Keratinocyte (primary cell): ENCODE measurements around the gene NF2. TPM values are rescaled to one million over a fixed set of nuclear protein-coding genes. Genes with fewer than 3 reads are reported as not detected.

Experiments
- DNase-seq: peaks from one replicate; pipeline ENCODE4 v3.0.0-alpha.2; 2011; ENCODE audit warnings: low read depth, missing footprints, low spot score
- FAIRE-seq: peaks from 2 replicates; lab custom pipeline; 2011; peaks lifted over from hg19 to GRCh38; lab: Jason Lieb, UNC
- H2AFZ ChIP-seq: 2 replicates; pipeline ENCODE4 v1.6.0; 2012; ENCODE audit warnings: low read length, control low read depth, inconsistent platforms; ENCODE audit not compliant: control insufficient read depth
- H3K27ac ChIP-seq: 2 replicates; pipeline ENCODE4 v1.5.1; 2011; ENCODE audit warnings: low read length; ENCODE audit not compliant: control insufficient read depth, insufficient read depth
- H3K27me3 ChIP-seq: 3 replicates; pipeline ENCODE4 v1.6.0; 2011; ENCODE audit warnings: low read length; ENCODE audit not compliant: control insufficient read depth, insufficient read depth; ENCODE audit errors: extremely low read depth
- H3K36me3 ChIP-seq, 2 experiments: 2 replicates in 1 of 2; 3 replicates in 1 of 2; pipeline ENCODE4 v1.5.1; 2011; ENCODE audit warnings: low read length in 2 of 2, mild to moderate bottlenecking in 1 of 2; ENCODE audit not compliant: control insufficient read depth in 2 of 2, insufficient read depth in 2 of 2; ENCODE audit errors: extremely low read depth in 1 of 2
- H3K4me1 ChIP-seq: 3 replicates; pipeline ENCODE4 v1.5.1; 2011; ENCODE audit warnings: low read length; ENCODE audit not compliant: control insufficient read depth, insufficient read depth; ENCODE audit errors: extremely low read depth
- H3K4me2 ChIP-seq: 3 replicates; pipeline ENCODE4 v1.6.0; 2011; ENCODE audit warnings: low read depth, low read length; ENCODE audit not compliant: control insufficient read depth, insufficient read depth; ENCODE audit errors: extremely low read depth
- H3K4me3 ChIP-seq, 3 experiments: fragments of 200-600 bp in 1 of 3; sonication (generic) in 1 of 3; 2 replicates in 2 of 3; 3 replicates in 1 of 3; pipeline ENCODE4 v1.5.1; 2011 to 2016; ENCODE audit warnings: low read length in 3 of 3, mild to moderate bottlenecking in 3 of 3, control low read depth in 2 of 3, inconsistent platforms in 1 of 3, low read depth in 1 of 3, mixed read lengths in 1 of 3, mixed run types in 1 of 3, moderate library complexity in 1 of 3; ENCODE audit not compliant: control insufficient read depth in 2 of 3, insufficient read depth in 2 of 3; ENCODE audit errors: extremely low read depth in 1 of 3
- H3K79me2 ChIP-seq: 2 replicates; pipeline ENCODE4 v1.6.0; 2012; ENCODE audit warnings: low read length; ENCODE audit not compliant: control insufficient read depth, insufficient read depth
- H3K9ac ChIP-seq: 3 replicates; pipeline ENCODE4 v1.6.0; 2011; ENCODE audit warnings: low read length; ENCODE audit not compliant: control insufficient read depth, insufficient read depth; ENCODE audit errors: extremely low read depth
- H3K9me1 ChIP-seq: 3 replicates; pipeline ENCODE4 v1.6.0; 2011; ENCODE audit warnings: low read length; ENCODE audit not compliant: control insufficient read depth, insufficient read depth; ENCODE audit errors: extremely low read depth
- H3K9me3 ChIP-seq: 2 replicates; pipeline ENCODE4 v1.5.1; 2012; ENCODE audit warnings: low read depth, low read length; ENCODE audit not compliant: control insufficient read depth
- H4K20me1 ChIP-seq: 3 replicates; pipeline ENCODE4 v1.6.0; 2011; ENCODE audit warnings: low read length; ENCODE audit not compliant: control insufficient read depth, insufficient read depth; ENCODE audit errors: extremely low read depth
- EZH2 ChIP-seq: IDR thresholded peaks from one replicate; pipeline ENCODE4 v1.6.1; 2012; ENCODE audit warnings: inconsistent platforms, mild to moderate bottlenecking, low read length, moderate library complexity
- dilution Hi-C: fragments of 300-500 bp; cut with MboI; formaldehyde crosslinking; loops from one replicate; pipeline ENCODE4 v1.7.0; 2020; ENCODE audit warnings: low sequenced_read_pairs; ENCODE audit not compliant: extremely low pct_ligation_motif_present
- polyA plus RNA-seq, 5 experiments: library from polyadenylated mRNA; depleted of rRNA in 3 of 5; stranded (reverse) in 3 of 5; stranded (forward) in 1 of 5; unstranded in 1 of 5; fragments of >200 nt; gene quantifications; 1 replicate in 1 of 5; 2 replicates in 3 of 5; 3 replicates in 1 of 5; pipeline versions ENCODE4 v1.2.1 to v1.2.3, GENCODE V29; 2011 to 2012; ENCODE audit warnings: missing spikeins in 2 of 5, low read depth in 1 of 5, low replicate concordance in 1 of 5
- TF ChIP-seq, protein P1 (sequence below), 3 experiments: IDR thresholded peaks in 1 of 3; conservative IDR thresholded peaks in 1 of 3; optimal IDR thresholded peaks in 1 of 3; 2 replicates in 2 of 3; 3 replicates in 1 of 3; pipeline versions ENCODE3 to v1.5.1; 2011; ENCODE audit warnings: low read length in 3 of 3, mild to moderate bottlenecking in 3 of 3, moderate library complexity in 2 of 3, control low read depth in 1 of 3, inconsistent platforms in 1 of 3; ENCODE audit not compliant: insufficient read depth in 2 of 3; ENCODE audit errors: extremely low read depth in 1 of 3

NF2 gene
- polyA plus RNA-seq, 1 donor (not counting 4 experiments of a cell fraction or from before 2014, with no cell fraction given) = 50.2 TPM

GRCh38 chr22:29738118-29738815 is 134.8 kb downstream of the NF2 start:
- Histone ChIP-seq H3K27ac (no peak overlapping the region), H3K4me3 (no peak overlapping the region), H4K20me1 (no peaks in the 10 kb centered on the region), H3K4me1 (peaks cover 3% of the 10 kb centered on the region), H3K36me3 (peaks cover 0 to 5% of the 10 kb centered on the region in 2 experiments), H2AFZ (no peak overlapping the region), H3K27me3 (no peaks in the 10 kb centered on the region), H3K79me2 (no peaks in the 10 kb centered on the region), H3K9ac (no peak overlapping the region), H3K4me2 (no peak overlapping the region), H3K9me3 (no peaks in the 10 kb centered on the region), H3K9me1 (no peaks in the 10 kb centered on the region)
- DNase-seq = no peak
- FAIRE-seq = no peak
- no peak for TF ChIP-seq EZH2
- TF ChIP-seq, protein P1, sequence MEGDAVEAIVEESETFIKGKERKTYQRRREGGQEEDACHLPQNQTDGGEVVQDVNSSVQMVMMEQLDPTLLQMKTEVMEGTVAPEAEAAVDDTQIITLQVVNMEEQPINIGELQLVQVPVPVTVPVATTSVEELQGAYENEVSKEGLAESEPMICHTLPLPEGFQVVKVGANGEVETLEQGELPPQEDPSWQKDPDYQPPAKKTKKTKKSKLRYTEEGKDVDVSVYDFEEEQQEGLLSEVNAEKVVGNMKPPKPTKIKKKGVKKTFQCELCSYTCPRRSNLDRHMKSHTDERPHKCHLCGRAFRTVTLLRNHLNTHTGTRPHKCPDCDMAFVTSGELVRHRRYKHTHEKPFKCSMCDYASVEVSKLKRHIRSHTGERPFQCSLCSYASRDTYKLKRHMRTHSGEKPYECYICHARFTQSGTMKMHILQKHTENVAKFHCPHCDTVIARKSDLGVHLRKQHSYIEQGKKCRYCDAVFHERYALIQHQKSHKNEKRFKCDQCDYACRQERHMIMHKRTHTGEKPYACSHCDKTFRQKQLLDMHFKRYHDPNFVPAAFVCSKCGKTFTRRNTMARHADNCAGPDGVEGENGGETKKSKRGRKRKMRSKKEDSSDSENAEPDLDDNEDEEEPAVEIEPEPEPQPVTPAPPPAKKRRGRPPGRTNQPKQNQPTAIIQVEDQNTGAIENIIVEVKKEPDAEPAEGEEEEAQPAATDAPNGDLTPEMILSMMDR (optimal IDR thresholded peaks at IDR 0.05 in 1 of 3, IDR thresholded peaks at IDR 0.05 in 1 of 3, conservative IDR thresholded peaks at IDR 0.05 in 1 of 3; ENCODE audit: extremely low read depth in 1 of 3, insufficient read depth in 2 of 3, low read length in 3 of 3) = no peak
- dilution Hi-C loops = no loop called here

DNA sequence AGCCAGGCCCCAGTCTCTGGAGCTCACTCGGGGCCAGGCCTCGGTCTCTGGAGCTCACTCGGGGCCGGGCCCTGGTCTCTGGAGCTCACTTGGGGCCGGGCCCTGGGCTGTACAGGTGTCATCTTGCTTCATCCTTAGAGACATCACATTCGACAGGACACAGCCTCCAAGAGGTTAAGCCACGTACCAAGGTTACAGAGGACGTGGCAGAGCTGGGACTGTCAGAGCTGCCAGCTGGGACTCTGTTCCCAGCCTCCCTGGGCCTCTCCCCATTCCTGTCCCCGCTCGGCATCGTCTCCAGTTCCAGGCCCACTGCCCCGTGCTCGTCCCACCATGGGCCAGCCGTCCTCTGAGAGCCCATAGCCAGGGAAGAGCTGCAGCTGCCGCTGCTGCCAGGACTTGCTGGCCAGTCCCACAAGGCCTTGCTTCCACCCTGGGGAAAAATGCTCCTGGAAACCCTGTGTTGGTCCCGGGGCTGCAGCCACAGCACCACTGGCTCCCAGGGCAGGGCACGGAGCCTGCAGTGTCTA is 136.0 kb downstream of the NF2 start:
- TF ChIP-seq, protein P1 (optimal IDR thresholded peaks at IDR 0.05 in 1 of 3, IDR thresholded peaks at IDR 0.05 in 1 of 3, conservative IDR thresholded peaks at IDR 0.05 in 1 of 3; ENCODE audit: extremely low read depth in 1 of 3, insufficient read depth in 2 of 3, low read length in 3 of 3) = no peak
- no peak for TF ChIP-seq EZH2
- H3K9ac ChIP-seq = no peak overlapping the region
- H3K9me1 ChIP-seq = no peaks in the 10 kb centered on the region
- no peaks in the 10 kb centered on the region for H3K27me3 ChIP-seq
- DNase-seq = no peak
- H3K4me1 ChIP-seq = peaks cover under 1% of the 10 kb centered on the region
- no peaks in the 10 kb centered on the region for H4K20me1 ChIP-seq
- dilution Hi-C loops = no loop called here
- no peak for FAIRE-seq
- H3K27ac ChIP-seq = no peak overlapping the region
- H3K9me3 ChIP-seq = no peaks in the 10 kb centered on the region
- H3K79me2 ChIP-seq = no peaks in the 10 kb centered on the region
- no peak overlapping the region for H3K4me3 ChIP-seq
- no peak overlapping the region for H2AFZ ChIP-seq
- peaks cover 0 to 5% of the 10 kb centered on the region in 2 experiments for H3K36me3 ChIP-seq
- no peak overlapping the region for H3K4me2 ChIP-seq
